Mesendoderm (in vitro differentiated cells): ENCODE measurements around the gene FAM168A.

ENCODE experiments used
- DNase-seq: peaks from one replicate; pipeline ENCODE4 v3.0.0; 2013
- H2AK5ac ChIP-seq: 2 replicates; pipeline ENCODE4 v1.6.1; 2013; ENCODE audit warnings: low read length, inconsistent platforms
- H2BK120ac ChIP-seq: 2 replicates; pipeline ENCODE4 v1.6.1; 2013; ENCODE audit warnings: low read depth, mild to moderate bottlenecking, low read length, moderate library complexity, mixed read lengths
- H2BK15ac ChIP-seq: replicated peaks from 2 replicates; pipeline ENCODE4 v1.6.1; 2013; ENCODE audit warnings: low read depth, mild to moderate bottlenecking, moderate library complexity
- H2BK5ac ChIP-seq: 2 replicates; pipeline ENCODE4 v1.6.1; 2013; ENCODE audit warnings: low read length, inconsistent platforms
- H3K18ac ChIP-seq: 2 replicates; pipeline ENCODE4 v1.6.1; 2013; ENCODE audit warnings: mild to moderate bottlenecking, low read length, mixed read lengths
- H3K23ac ChIP-seq: one replicate; pipeline ENCODE4 v1.6.1; 2013; ENCODE audit warnings: low read length
- H3K27ac ChIP-seq: 2 replicates; pipeline ENCODE4 v1.5.1; 2013; ENCODE audit warnings: low read depth, mild to moderate bottlenecking, inconsistent platforms, low read length, moderate library complexity
- H3K27me3 ChIP-seq: 2 replicates; pipeline ENCODE4 v1.6.1; 2013; ENCODE audit warnings: low read length, control low read depth, mild to moderate bottlenecking, inconsistent platforms; ENCODE audit not compliant: insufficient read depth, poor library complexity
- H3K36me3 ChIP-seq: 2 replicates; pipeline ENCODE4 v1.6.1; 2013; ENCODE audit warnings: low read length, inconsistent platforms; ENCODE audit not compliant: control insufficient read depth, insufficient read depth
- H3K4ac ChIP-seq: one replicate; pipeline ENCODE4 v1.6.1; 2013; ENCODE audit warnings: low read depth, mild to moderate bottlenecking, low read length, moderate library complexity
- H3K4me1 ChIP-seq: 2 replicates; pipeline ENCODE4 v1.6.1; 2013; ENCODE audit warnings: low read depth, low read length, inconsistent platforms; ENCODE audit not compliant: control insufficient read depth
- H3K4me2 ChIP-seq: 2 replicates; pipeline ENCODE4 v1.6.1; 2013; ENCODE audit warnings: low read length
- H3K4me3 ChIP-seq: 2 replicates; pipeline ENCODE4 v1.5.1; 2013; ENCODE audit warnings: mild to moderate bottlenecking, low read length
- H3K56ac ChIP-seq: one replicate; pipeline ENCODE4 v1.6.1; 2013; ENCODE audit warnings: low read length
- H3K79me1 ChIP-seq: 2 replicates; pipeline ENCODE4 v1.6.1; 2013; ENCODE audit warnings: low read length, inconsistent platforms
- H3K79me2 ChIP-seq: 2 replicates; pipeline ENCODE4 v1.6.1; 2013; ENCODE audit warnings: mild to moderate bottlenecking, low read length; ENCODE audit not compliant: control insufficient read depth, insufficient read depth
- H3K9ac ChIP-seq: 2 replicates; pipeline ENCODE4 v1.6.1; 2013; ENCODE audit warnings: low read length, inconsistent platforms
- H4K5ac ChIP-seq: one replicate; pipeline ENCODE4 v1.6.1; 2013; ENCODE audit warnings: low read length
- H4K8ac ChIP-seq: one replicate; pipeline ENCODE4 v1.6.1; 2013; ENCODE audit warnings: low read depth, mild to moderate bottlenecking, control low read depth, low read length, moderate library complexity
- WGBS: extraction: QIAGEN DNeasy Blood & Tissue Kit; methylation state at CpG from one replicate; pipeline ENCODE4 v1.1.7; 2013; ENCODE audit warnings: low lambda C conversion rate, missing lambda C conversion rate; ENCODE audit not compliant: insufficient coverage; ENCODE audit errors: extremely low coverage; 5-methylcytosine and 5-hydroxymethylcytosine counted together

The FAM168A gene

GRCh38 chr11:73431396-73431795 lies 166.5 kb downstream of the FAM168A start:
- no peak overlapping the region for H3K56ac ChIP-seq
- DNase-seq, result no peak
- H3K36me3 ChIP-seq, result no peaks in the 10 kb centered on the region
- H3K4ac ChIP-seq, result no peak overlapping the region
- H3K79me1 ChIP-seq, result no peaks in the 10 kb centered on the region
- WGBS, result no CpG with 5 or more reads among the region's 5 CpGs
- no peak overlapping the region for H3K23ac ChIP-seq
- H2BK15ac ChIP-seq, result no peak overlapping the region
- no peak overlapping the region for H3K27ac ChIP-seq
- H3K79me2 ChIP-seq, result no peaks in the 10 kb centered on the region
- no peaks in the 10 kb centered on the region for H3K27me3 ChIP-seq
- H3K4me2 ChIP-seq, result no peak overlapping the region
- no peak overlapping the region for H3K9ac ChIP-seq
- no peaks in the 10 kb centered on the region for H3K4me1 ChIP-seq
- no peak overlapping the region for H3K4me3 ChIP-seq
- H4K5ac ChIP-seq, result no peak overlapping the region
- H4K8ac ChIP-seq, result no peak overlapping the region
- no peak overlapping the region for H2BK120ac ChIP-seq
- H2AK5ac ChIP-seq, result no peak overlapping the region
- no peak overlapping the region for H2BK5ac ChIP-seq
- no peak overlapping the region for H3K18ac ChIP-seq

- no peaks in the 10 kb centered on the region for H3K36me3 ChIP-seq
- no CpG with 5 or more reads among the region's 4 CpGs for WGBS
- H3K27me3 ChIP-seq, result no peaks in the 10 kb centered on the region
- H3K79me2 ChIP-seq, result no peaks in the 10 kb centered on the region
- no peak overlapping the region for H3K23ac ChIP-seq
- H2BK5ac ChIP-seq, result no peak overlapping the region
- H2BK15ac ChIP-seq, result no peak overlapping the region
- peak; percentile 35 for DNase-seq
- no peak overlapping the region for H2BK120ac ChIP-seq
- no peak overlapping the region for H3K9ac ChIP-seq
- no peak overlapping the region for H3K4me3 ChIP-seq
- no peaks in the 10 kb centered on the region for H3K4me1 ChIP-seq
- H2AK5ac ChIP-seq, result no peak overlapping the region
- H3K4me2 ChIP-seq, result no peak overlapping the region
- no peak overlapping the region for H3K4ac ChIP-seq
- no peak overlapping the region for H3K27ac ChIP-seq
- no peak overlapping the region for H3K56ac ChIP-seq
- no peak overlapping the region for H3K18ac ChIP-seq
- no peaks in the 10 kb centered on the region for H3K79me1 ChIP-seq
- no peak overlapping the region for H4K5ac ChIP-seq
- no peak overlapping the region for H4K8ac ChIP-seq
Observed at GRCh38 chr11:73430326-73430725, 167.6 kb downstream of the FAM168A start.

GRCh38 chr11:73429121-73429750 lies 168.7 kb downstream of the FAM168A start:
- no peak overlapping the region for H2BK5ac ChIP-seq
- H3K36me3 ChIP-seq, result no peaks in the 10 kb centered on the region
- no peak overlapping the region for H3K9ac ChIP-seq
- no peaks in the 10 kb centered on the region for H3K79me2 ChIP-seq
- no peaks in the 10 kb centered on the region for H3K4me1 ChIP-seq
- no peak overlapping the region for H3K56ac ChIP-seq
- H3K27ac ChIP-seq, result no peak overlapping the region
- WGBS, result no CpG with 5 or more reads among the region's 5 CpGs
- no peak overlapping the region for H2BK120ac ChIP-seq
- no peak overlapping the region for H3K4ac ChIP-seq
- no peak overlapping the region for H2BK15ac ChIP-seq
- no peak overlapping the region for H3K23ac ChIP-seq
- no peak overlapping the region for H4K8ac ChIP-seq
- no peak overlapping the region for H3K18ac ChIP-seq
- no peak overlapping the region for H4K5ac ChIP-seq
- no peaks in the 10 kb centered on the region for H3K27me3 ChIP-seq
- no peak overlapping the region for H3K4me2 ChIP-seq
- no peak overlapping the region for H3K4me3 ChIP-seq
- H3K79me1 ChIP-seq, result no peaks in the 10 kb centered on the region
- H2AK5ac ChIP-seq, result no peak overlapping the region
- peak; percentile 32 for DNase-seq

GRCh38 chr11:73428699-73429098 lies 169.2 kb downstream of the FAM168A start:
- no peak overlapping the region for H4K5ac ChIP-seq
- DNase-seq, result no peak
- H3K9ac ChIP-seq, result no peak overlapping the region

DNA sequence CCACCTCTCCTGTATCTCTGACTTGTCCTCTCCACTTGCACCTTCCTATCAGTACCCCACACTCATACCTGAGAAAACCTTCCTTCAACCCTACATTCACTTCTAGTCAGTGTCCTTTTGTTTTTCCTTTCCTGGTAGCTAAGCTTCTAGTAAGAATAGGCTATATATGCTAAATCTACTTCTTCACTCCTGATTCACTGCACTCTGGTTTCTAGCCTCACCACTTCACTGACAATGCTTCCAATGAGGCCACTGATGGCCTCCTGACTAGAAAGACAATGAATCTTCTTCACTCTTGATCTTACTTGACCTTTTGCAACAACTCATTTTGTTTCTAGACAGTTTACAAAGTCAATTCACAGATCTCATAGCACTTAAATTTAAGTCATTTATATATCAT lies 169.7 kb downstream of the FAM168A start:
- Histone ChIP-seq H3K27ac (no peak overlapping the region), H3K4ac (no peak overlapping the region), H3K56ac (no peak overlapping the region), H4K5ac (no peak overlapping the region), H2BK120ac (no peak overlapping the region), H3K4me1 (no peaks in the 10 kb centered on the region), H3K9ac (no peak overlapping the region), H3K36me3 (no peaks in the 10 kb centered on the region), H2BK5ac (no peak overlapping the region), H3K27me3 (no peaks in the 10 kb centered on the region), H3K4me2 (no peak overlapping the region), H3K18ac (no peak overlapping the region), H3K79me2 (no peaks in the 10 kb centered on the region), H3K79me1 (no peaks in the 10 kb centered on the region), H3K23ac (no peak overlapping the region), H3K4me3 (no peak overlapping the region), H4K8ac (no peak overlapping the region), H2BK15ac (no peak overlapping the region), H2AK5ac (no peak overlapping the region)
- no peak for DNase-seq

More at GRCh38 chr11:73428699-73429098, 169.2 kb downstream of the FAM168A start:
- Histone ChIP-seq H3K56ac (no peak overlapping the region), H3K36me3 (no peaks in the 10 kb centered on the region), H3K79me2 (no peaks in the 10 kb centered on the region), H2BK120ac (no peak overlapping the region), H2BK5ac (no peak overlapping the region), H3K4ac (no peak overlapping the region), H3K4me3 (no peak overlapping the region), H2BK15ac (no peak overlapping the region), H3K23ac (no peak overlapping the region), H3K18ac (no peak overlapping the region), H3K27me3 (no peaks in the 10 kb centered on the region), H3K4me2 (no peak overlapping the region), H2AK5ac (no peak overlapping the region), H3K79me1 (no peaks in the 10 kb centered on the region), H3K4me1 (no peaks in the 10 kb centered on the region), H3K27ac (no peak overlapping the region), H4K8ac (no peak overlapping the region)

- Histone ChIP-seq H2AK5ac (no peak overlapping the region), H3K79me1 (no peaks in the 10 kb centered on the region), H3K4me1 (peaks cover 3% of the 10 kb centered on the region), H3K4me3 (no peak overlapping the region), H2BK5ac (no peak overlapping the region), H3K36me3 (no peaks in the 10 kb centered on the region), H3K79me2 (no peaks in the 10 kb centered on the region), H3K27ac (no peak overlapping the region), H3K4ac (no peak overlapping the region), H4K5ac (no peak overlapping the region), H4K8ac (no peak overlapping the region), H2BK15ac (no peak overlapping the region), H3K4me2 (no peak overlapping the region), H3K56ac (no peak overlapping the region), H3K27me3 (no peaks in the 10 kb centered on the region), H3K23ac (no peak overlapping the region), H2BK120ac (no peak overlapping the region), H3K18ac (no peak overlapping the region), H3K9ac (no peak overlapping the region)
- no CpG with 5 or more reads among the region's 2 CpGs for WGBS
- DNase-seq, result no peak
Observed at GRCh38 chr11:73426219-73426850, 171.6 kb downstream of the FAM168A start.
